ENCODE data around the gene C3orf18.
A peak's percentile ranks its signal among the peaks of the same experiment; 100 is the strongest.

The C3orf18 gene

DNA sequence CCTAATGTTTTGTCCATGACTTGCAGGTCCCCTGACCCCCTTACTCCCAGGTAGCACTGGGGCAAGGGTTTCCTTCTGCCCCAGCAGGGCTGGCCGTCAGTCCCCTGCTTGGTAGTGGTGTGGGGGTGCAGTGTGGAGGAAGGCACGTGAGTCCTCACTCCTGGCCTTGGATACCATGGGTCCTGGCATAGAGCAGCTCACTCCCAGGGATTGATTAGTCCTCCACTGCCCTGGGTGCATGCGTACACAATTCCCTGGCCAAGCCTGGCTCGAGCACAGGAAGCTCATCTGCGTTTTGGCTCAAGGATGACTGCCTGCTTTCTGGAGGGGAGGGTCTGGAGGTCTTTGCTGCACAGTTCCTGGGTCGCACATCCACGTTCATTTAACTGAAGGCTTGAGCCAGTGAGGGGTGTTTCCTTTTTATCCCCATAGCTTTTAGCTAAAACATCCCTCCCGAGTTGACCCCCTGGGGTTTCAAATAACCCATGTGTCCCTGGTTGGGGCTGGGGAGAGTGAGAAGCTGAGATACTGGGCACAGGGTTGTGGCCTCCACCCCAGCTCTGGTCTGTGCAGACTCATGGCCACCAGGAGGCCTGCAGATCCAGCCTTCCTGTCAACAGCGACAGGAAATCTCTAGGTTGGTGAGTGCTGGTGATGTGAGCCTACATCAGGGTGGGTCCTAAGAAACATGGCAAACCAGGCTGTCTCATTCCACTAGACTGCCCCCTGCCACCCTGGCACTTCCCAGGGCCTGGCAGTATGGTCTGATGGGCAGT lies 13.3 kb upstream of the C3orf18 start:
- no peak for DNase-seq (ENCODE audit: low spot score)

DNA sequence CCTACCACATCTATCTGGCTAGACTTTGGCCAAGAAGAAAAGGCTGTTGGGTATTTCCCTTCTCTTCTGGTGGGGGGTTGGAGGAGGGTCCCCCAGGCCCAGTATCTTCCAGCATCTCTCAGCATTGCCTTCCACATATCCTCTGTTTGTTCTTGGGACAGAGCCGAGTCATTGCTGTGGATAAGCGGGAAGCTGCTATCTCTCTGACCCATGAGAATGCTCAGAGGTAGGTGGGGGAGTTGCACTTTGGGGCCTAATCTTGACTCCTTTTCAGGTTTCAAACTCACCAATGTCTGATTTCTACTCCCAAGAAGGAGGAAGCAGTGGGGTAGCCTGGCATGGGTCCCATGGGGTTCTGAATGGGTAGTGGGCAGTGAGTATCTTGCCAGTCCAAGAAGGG lies 9.8 kb upstream of the C3orf18 start:
- no peak for DNase-seq (ENCODE audit: low spot score)

DNA sequence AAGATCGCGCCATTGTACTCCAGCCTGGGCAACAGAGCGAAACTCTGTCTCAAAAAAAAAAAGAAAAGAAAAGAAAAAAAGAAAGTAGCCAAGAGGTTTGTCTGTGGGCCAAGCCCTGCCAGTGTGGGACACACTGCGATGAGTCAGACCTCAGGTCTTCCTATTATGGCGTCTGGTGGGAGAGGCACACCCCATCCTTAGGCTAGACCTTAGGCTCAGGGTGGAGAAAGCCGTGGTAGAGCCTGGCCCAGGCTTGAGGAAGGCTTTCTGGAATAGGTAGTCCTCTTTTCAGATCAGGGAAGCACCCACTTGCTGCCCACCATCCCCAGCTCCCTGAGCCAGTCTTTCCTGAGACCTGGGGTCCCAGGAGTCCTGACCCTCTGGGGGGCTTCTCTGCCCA lies 7.8 kb upstream of the C3orf18 start:
- DNase-seq (ENCODE audit: low spot score) = no peak

DNA sequence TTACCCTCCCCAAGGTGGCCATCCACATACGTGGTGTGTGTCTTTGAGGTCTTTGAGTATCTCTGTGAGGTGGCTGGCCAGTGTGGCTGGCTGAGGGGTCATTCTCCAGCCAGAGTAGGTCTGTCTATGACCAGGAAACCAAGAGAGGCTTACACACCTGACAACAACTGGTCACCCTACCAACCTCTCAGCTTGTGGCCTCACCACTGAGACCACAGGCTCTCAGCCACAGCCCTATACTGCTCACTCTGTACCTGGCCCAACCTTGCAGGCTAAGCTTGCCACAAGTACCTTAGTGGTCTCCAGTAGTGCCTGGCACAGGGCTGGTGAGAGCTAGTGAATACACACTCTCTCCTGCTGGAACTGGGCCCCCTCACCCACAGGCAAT lies 6.9 kb upstream of the C3orf18 start:
- peak; percentile 34 for DNase-seq (ENCODE audit: low spot score)

DNA sequence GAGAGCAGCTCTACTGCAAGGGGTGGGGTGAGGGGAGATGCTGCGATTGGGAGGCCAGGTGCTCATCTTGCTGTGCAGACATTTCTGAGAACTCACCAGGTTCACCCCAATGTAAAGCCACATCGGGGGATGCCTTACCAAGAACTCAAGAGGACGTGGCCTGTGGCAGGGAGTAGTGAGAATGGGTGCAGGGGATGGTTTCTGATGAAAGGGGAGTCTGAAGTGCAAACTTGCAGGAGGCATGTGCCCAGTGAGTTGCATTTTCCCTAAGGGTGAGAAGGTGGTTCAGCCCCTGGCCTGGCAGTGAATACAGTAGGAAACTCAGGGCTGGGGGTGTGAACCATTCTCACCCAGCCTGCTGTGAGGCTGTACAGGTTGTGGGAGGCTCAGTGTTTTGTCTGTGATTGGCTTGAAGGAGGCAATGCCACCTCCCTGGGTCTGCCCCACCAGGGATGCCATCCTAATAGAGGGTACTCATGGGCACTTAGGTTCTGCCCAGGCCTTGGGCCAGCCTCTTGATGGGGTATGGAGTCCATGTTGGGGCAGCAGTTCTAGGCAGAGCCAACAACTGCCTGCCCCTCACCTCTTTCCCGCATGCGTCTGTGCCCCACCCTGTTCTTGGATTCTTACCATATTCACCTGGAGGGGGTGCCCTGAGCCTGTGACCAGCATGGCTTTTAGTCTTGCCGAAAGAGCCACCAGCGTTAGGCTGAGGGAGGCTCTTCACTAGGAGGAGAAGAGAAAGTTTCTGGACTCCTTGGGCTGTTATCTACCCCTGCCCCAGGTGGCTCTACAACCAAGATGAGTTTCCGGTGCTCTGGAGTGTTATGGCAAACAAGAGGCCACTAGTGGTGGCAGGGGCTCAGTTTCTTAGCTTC lies 6.3 kb upstream of the C3orf18 start:
- DNase-seq (ENCODE audit: low spot score) = peak; percentile 97

DNA sequence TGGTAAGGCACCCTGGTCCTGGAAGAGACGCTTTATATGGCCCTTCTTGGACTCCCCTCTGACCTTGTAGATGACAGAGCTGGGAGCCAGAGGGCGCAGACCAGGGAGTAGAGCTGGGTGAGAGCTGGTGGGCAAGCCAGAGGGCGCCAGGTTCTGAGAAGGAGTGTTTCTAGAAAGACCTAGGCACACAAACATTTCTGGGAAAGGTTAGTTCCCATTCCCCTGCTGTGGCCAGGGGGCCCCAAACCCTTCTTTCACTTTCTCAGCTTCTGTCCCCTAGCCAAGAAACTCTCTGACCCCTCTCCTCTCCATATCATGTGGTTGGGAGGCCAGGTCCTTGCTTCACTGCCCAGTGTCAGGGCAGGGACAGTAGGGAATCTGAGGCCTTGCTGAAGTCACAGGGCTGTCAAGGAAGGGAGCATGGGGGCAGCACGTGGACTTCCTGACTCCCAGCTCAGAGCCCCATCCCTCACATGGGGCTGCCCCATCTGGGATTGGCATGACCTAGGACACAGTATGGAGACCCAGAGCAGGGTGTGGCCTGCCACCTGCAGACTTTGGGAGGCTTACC lies 5.3 kb upstream of the C3orf18 start:
- DNase-seq (ENCODE audit: low spot score) = peak; percentile 83

DNA sequence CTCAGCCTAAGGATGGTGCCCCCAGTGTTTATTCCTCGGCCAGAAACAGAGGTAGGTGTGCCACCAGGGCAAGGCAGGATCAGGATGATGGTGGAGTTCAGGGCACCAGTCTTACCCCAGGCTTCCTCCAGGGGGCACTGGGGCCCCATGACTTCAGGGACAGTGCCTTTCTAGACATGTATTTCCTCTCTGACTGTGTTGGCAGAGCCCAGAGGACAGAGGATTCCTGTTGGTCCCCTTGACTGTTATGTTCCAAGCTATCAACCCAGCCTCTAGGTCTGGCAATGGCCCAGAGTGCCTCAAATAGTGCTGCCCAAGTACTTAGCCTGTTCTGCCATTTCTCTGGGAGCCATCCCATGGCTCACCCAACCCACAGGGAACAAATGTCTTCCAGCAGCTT lies 4.6 kb upstream of the C3orf18 start:
- peak; percentile 90 for DNase-seq (ENCODE audit: low spot score)

DNA sequence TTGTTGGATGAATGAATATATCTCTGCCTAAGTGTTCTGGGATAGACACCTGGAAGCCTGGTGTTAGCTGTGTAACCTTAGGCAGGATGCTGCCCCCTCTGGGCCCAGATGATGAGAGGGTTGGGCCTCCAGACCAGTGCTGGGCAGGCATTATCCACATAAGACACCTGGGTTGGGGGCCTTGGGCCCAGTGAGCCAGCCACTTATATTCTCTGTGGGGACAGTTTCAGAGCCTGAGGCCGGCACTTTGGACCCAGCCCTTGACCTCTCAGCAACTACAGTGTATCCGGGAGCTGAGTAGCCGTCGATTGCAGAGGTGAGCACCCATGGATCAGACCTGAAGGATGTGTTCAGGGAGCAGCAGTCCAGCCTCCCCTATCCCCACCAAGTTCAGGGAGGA lies 3.9 kb upstream of the C3orf18 start:
- DNase-seq (ENCODE audit: low spot score) = no peak

DNA sequence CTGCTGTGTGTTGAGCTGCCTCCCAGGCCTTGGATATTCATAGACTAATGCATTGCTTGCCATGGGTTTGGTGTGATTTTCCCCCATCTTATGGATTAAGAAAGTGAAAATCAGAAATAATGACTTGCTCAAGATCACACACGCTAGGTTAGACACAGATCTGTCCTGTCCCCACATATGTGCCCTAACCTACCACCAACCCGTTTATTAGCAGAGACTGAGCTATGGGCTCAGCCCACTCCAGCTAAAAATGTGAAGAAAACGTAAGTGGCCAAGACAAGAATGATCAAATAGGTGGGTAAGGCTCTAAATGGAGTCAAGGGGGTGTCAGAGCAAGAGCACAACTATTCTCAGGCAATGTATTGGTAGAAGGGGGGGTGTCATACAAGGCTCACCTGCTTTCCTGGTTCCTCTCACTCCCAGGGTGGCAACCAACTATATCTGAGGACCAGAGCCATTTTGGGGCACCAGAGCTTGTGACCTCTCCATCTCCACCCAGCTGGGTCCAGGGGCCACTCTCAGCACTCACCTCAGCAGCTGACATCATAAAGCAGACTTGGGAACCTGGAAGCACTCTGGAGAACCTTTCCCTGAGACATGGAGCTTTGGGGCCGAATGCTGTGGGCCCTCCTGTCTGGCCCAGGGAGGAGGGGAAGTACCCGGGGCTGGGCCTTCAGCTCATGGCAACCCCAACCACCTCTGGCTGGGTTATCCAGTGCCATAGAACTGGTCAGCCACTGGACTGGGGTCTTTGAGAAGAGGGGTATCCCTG lies 3.1 kb upstream of the C3orf18 start:
- no peak for DNase-seq (ENCODE audit: low spot score)

DNA sequence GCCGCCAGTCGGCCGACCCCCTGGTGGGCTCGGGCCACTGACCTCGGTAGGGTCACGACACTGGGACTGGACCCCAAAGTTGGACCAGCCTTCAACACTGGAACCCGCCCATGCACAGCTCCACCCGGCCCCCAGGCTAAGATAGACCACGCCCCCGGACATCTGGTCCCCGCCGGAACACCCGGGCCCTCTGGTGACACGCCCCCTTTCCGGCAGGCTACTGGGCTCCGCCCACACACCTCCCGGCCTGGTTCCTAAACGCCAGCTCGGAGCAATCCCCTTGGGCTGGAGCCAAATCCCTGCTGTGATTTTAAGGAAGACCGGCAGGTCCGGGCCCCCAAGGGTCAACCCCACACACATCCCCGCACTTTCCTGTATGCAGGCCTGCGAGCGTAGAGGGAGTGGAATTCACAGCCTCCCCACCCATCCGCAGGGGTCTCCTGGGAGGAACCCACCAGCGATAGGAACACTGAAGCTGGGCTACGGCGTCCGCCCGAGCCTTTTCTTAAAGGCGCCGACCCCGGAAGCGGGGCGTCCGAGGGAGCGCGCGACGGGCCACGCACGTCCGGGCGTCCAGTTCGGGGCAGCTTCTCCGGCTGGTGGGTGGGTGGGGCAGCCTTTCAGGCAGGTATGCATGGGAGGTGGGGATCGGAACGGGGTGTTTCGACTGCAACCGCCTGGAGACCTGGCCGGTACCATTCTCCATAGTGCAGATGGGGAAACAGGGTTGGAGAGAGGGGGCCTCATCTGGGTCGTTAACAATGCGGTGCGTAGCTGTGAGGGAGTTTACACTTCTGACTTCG lies 1.6 kb upstream of the C3orf18 start, which contains the start of gene HEMK1:
TSS of gene HEMK1 (plus strand) at position 576 of the 803 bp plus-strand sequence. CDS start 1,583 bp downstream, outside the sequence.
- peak; percentile 95 for DNase-seq (ENCODE audit: low spot score)

DNA sequence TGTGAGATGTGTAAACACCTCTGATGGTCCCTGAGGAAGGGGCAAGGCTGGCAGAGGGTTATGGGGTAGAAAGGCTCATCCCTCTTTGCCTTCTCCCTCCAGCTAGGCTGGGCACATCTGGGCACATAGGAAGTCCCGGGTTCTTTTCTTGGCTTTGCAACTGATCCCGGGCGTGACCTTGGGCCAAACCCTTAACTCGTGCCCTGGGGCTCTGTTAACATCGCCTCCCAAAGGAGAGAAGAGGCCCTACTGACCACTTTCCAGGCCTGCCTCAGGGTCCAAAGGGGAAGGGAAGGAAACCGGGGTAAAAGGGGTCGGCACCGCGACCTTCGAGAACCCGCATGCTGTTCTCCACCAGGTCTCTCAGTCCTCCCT lies 549 bp downstream of the C3orf18 start:
- DNase-seq (ENCODE audit: low spot score) = no peak

DNA sequence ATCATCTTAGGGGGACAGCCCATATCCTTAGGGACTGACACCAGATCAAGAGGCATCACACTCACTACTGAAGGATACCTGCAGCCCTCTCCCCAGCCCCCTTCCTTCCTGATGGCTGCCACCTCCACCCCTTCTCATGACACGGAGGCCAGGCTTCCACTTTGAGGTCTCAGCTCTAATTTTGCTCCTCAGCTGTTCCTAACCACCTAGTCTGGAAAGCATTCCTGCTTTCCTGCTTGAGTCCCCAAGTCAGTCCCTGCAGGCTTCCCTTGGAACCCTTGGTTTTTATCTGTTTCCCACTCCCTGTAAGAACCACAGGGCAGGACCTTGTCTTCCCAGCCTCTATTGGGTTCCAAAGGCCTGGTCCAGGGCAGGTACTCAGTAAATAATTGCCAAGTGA lies 3.2 kb downstream of the C3orf18 start:
- DNase-seq (ENCODE audit: low spot score) = no peak

DNA sequence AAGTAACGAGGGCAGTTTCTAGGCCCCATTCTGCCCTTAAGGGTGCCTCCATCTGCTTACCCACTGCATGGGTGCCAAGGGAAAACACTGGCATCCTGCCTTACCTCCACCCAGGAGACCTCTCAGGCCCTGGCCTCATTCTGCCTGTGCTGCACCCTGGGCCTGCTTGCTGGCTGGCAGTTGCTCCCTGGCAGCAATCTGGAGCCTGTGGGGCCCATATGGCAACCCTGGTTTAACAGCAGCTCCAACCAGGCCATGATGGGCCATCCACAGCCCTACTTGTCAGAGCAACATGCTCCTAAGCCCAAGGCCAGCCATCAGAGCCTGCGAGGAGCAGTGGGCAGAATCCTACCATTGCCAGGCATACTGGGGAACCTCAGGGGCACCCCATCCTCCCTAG lies 3.7 kb downstream of the C3orf18 start:
- no peak for DNase-seq (ENCODE audit: low spot score)

DNA sequence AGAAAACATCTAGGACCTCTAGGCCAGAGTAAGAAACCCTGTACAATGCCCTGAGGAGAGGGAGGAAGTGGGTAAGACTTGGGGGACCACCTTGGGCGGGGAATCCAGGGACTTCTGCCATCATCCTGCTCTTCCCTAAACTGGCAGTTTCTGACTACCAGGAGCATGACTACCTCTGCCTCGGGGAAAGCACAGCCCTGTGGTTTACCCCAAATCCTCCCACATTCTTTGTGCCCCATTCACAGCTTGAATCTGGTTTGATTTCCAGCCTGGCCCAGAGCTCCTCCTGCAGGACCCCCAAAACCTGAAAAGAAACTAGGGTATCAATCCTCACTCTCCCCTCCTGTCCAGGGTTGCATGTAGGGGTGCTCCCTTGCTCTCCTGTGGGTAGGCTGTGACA lies 4.7 kb downstream of the C3orf18 start:
- no peak for DNase-seq (ENCODE audit: low spot score)

DNA sequence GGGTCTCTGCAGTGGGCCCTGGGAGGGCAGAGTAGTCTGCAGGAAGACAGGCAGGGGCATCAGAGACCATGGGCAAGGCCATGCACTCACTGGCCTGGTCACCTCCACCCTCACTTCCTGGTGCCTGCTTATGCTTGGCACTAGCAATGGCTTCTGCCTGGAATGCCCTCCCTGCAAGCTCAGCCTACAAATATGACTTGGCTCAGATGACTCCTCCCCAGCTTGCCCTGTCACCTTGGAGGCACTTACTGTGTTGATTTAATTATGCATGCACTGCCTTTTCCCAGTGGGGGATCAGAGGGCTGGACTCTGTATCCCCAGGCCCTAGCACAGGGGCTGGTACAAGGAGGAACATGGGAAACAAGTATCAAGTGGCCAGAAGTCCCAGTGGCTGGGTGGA lies 7.8 kb downstream of the C3orf18 start:
- DNase-seq (ENCODE audit: low spot score) = no peak

DNA sequence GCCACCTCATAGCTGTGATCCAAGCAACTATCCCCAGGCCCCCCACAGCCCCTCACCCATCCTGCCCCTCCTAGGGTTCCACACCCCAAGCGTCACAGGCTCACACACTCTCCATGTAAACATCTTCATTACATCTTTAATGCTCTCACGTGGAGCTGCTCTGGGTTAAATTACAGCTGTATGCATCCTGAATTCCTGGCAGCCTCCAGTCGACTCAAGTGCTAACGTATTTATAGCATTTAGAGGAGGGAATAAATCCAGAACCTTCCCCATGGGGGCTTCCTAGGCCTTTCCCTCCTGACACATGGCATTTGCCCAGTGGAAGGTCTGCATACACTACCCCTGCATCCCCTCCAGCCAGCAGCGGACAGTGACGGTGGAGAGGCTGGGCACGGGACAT lies 9.6 kb downstream of the C3orf18 start:
- no peak for DNase-seq (ENCODE audit: low spot score)

DNA sequence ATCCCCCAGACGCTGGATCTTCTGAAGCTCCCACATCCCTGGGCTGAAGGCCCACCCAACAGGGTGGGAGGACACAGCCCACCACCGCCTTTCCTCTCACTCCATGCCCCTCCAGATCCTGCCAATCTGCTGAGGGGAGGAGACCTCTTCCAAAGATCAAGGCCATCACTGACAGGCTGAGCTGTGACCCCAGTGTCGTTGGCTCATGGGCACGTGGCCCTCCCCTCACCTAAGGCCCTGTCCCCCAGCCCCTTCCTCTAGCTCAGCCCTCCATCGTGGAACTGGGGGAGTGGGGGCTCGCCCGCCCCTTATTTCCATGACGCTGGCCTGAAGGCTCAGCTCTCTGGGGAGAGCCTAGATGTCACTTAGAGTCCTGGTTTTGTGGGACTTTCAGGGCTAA lies 10.4 kb downstream of the C3orf18 start:
- no peak for DNase-seq (ENCODE audit: low spot score)

DNA sequence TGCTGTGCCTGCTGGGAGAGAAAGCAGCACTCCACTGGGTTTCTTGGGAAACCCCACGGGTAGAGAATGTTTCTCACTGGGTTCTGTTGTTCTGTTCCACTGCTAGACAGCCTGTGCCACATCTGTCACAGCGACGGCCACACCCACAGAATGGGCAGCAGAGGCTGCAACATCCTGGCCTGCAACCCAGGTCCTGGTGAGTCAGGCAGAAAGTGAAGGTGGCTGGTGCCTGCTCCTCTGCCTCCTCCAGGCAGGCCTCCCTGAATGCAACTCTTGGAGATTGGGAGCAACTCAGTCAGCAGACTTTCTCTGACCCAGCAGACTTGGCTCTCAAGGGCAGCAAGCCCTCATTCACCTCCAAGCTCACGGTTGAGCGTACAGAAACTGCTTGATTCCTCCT lies 13.0 kb downstream of the C3orf18 start:
- DNase-seq (ENCODE audit: low spot score) = no peak

DNA sequence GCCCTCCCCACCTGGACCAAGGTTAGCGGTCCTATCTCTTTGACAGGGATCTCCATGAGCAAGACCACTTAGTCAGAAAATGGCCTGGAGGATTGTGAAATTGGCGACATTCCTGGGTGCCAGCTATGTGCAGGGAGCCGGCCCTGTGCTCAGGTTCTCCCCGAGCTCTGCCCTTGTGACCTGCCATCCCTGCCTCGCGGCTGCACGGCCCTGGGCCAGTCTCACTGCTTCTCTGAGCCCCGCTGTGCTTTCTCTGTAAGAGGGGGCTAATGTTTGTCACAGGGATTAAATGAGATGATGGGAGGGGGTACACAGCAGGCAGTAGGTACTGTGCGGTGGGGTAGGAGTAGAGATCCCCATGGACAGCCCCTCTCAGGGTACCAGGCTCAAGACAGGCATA lies 14.9 kb downstream of the C3orf18 start:
- no peak for DNase-seq (ENCODE audit: low spot score)

DNA sequence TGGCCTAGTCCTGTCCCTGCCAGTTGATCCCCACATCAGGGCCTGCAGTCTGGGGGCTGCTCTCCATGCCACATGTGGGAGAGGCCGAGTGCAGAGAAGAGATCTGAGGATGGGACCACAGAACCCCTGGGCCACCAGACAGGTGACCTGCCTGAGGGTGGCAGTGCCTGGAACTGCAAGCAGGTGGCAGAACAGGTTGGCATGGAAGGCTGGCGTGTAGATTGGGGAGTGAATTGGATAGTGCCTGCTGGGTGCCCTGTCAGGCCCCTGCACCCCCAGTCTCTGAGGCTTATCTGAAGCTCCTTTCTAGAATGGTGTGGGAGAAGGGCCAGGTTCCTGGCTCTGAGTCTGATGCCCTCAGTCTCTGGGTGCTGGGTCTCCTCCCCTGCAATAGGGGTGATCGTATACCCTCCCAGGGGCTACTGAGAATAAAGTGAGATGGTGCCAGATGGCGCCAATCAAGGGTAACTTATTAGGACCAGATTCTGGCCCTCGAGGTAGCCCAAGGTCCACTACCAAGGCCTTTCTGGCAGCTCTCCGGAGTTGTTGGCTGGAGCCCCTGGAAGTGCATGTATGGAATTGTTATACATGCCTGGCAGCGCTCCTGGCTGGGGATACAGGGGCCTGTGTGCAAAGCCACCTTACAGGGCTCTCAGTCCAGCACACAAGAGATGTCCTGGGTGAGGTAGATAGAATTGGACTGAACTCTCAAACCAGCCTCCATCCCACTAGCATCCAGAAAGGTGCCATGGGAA lies 15.7 kb downstream of the C3orf18 start:
- DNase-seq (ENCODE audit: low spot score) = no peak
